ENCODE data around the gene EID2B.

- TF ChIP-seq CTCF (IDR thresholded peaks at IDR 0.05; ENCODE audit: low read length) (no peak), EZH2 (IDR thresholded peaks at IDR 0.05; ENCODE audit: borderline replicate concordance, low read length) (no peak)
Measured at GRCh38 chr19:39489756-39490155, 42.9 kb downstream of the EID2B start.
